Measurements from ENCODE around the gene SNX17. TPM values are rescaled to one million over a fixed set of nuclear protein-coding genes. Genes with fewer than 3 reads are reported as not detected.

Gene SNX17
- total and polyA plus RNA-seq, 2 of the 13 experiments (the other 11 are each of a cell fraction or from before 2014, with no cell fraction given), result 75.0 to 109 TPM

GRCh38 chr2:27322301-27322765 is 48.1 kb upstream of the SNX17 start (continued):
- TF ChIP-seq ZHX1 (CRISPR knock-in tag; IDR thresholded peaks at IDR 0.05; ENCODE audit: low read depth) (no peak), BRF2 (CRISPR knock-in tag; IDR thresholded peaks at IDR 0.05) (no peak), ZNF33A (CRISPR knock-in tag; IDR thresholded peaks at IDR 0.05; ENCODE audit: borderline replicate concordance) (no peak), SIX1 (CRISPR knock-in tag; IDR thresholded peaks at IDR 0.05; ENCODE audit: borderline replicate concordance) (no peak), POGZ (CRISPR knock-in tag; IDR thresholded peaks at IDR 0.05) (no peak), BCL6 (CRISPR knock-in tag; IDR thresholded peaks at IDR 0.05) (no peak)

GRCh38 chr2:27322766-27323595 is 47.4 kb upstream of the SNX17 start, which contains the start of gene MPV17:
Gene MPV17 (minus strand): TSS chr2:27323097. CDS start chr2:27322517, 580 bp downstream.
- H3K9me3 ChIP-seq (ENCODE audit: low read length), result no peaks in the 10 kb centered on the region
- ATAC-seq, result peak; percentile 85
- H3K4me1 ChIP-seq (ENCODE audit: insufficient read depth, low read length), result peaks cover 33% of the 10 kb centered on the region
- H3K27me3 ChIP-seq (ENCODE audit: control insufficient read depth in 1 of 2, insufficient read depth in 2 of 2, low read length in 2 of 2), result peaks cover 0 to 4% of the 10 kb centered on the region in 2 experiments; a peak in 1 of 5 replicates
- ChIA-PET POLR2A (interaction anchor here (0.8 to 5.0 kb wide), 18 partner anchors 9 to 229 kb away, joined by 3 to 73 read pairs (median 6); partner anchors contain the start of genes EIF2B4, GTF3C2, NRBP1 and PPM1G), CTCF (ENCODE audit: low intra/inter-chr PET ratio, low total read pairs) (no interaction called here)
- BruUV-seq (replicated peaks), result TSS peak; percentile 96
- peak within 1 kb of the TSS; percentile 91 for H3K27ac ChIP-seq (ENCODE audit: extremely low read length, insufficient read depth, low read length)
- peak; percentile 82 for FAIRE-seq
- H3K4me3 ChIP-seq (replicated peaks in 1 of 3; ENCODE audit: insufficient read depth in 1 of 3, low read depth in 2 of 3, low read length in 3 of 3), result peak within 1 kb of the TSS; percentile 82 to 86 (median 83)
- in situ Hi-C loops (cut with HindIII; ENCODE audit: extremely low pct_ligation_motif_present, low pct_unique_long_range_greater_than_20kb), result loop anchor here (5.0 kb wide), 1 partner anchor 49 kb away; the partner anchor contains the start of genes EIF2B4 and SNX17
- WGBS (ENCODE audit: low lambda C conversion rate), result 1% methylated on average over 39 of the region's 39 CpGs
- peak within 1 kb of the TSS; percentile 95 for H3K4me2 ChIP-seq (ENCODE audit: low read depth, low read length)
- peaks cover 7 to 22% of the 10 kb centered on the region in 2 experiments for H3K36me3 ChIP-seq (replicated peaks in 1 of 2; ENCODE audit: control insufficient read depth in 1 of 2, insufficient read depth in 2 of 2, low read length in 2 of 2)
- H3K79me2 ChIP-seq (ENCODE audit: insufficient read depth, low read length), result peaks cover 25% of the 10 kb centered on the region
- H3K9ac ChIP-seq (ENCODE audit: insufficient read depth, low read depth, low read length), result peak within 1 kb of the TSS; percentile 99
- peak; percentile 96 for DNase-seq (ENCODE audit: low spot score)
- no peak within 1 kb of the TSS for H2AFZ ChIP-seq (ENCODE audit: low read length)
- H4K20me1 ChIP-seq (ENCODE audit: insufficient read depth, low read length), result no peaks in the 10 kb centered on the region
- intact Hi-C loops (cut with micrococcal nuclease; ENCODE audit: unreplicated experiment), result no loop called here
- no peak for TF ChIP-seq ZNF513 (CRISPR knock-in tag; conservative IDR thresholded peaks at IDR 0.05)
- TF ChIP-seq NR0B2 (CRISPR knock-in tag; IDR thresholded peaks at IDR 0.05), result peak; percentile 44
- TF ChIP-seq ZNF746 (CRISPR knock-in tag; IDR thresholded peaks at IDR 0.05), result peak; percentile 65; the same call in 1 of the 2 replicates
- no peak for TF ChIP-seq ZNF382 (CRISPR knock-in tag; IDR thresholded peaks at IDR 0.05; ENCODE audit: borderline replicate concordance)
- TF ChIP-seq GMEB2 (CRISPR knock-in tag; IDR thresholded peaks at IDR 0.05; ENCODE audit: low read depth), result peak; percentile 67; the same call in 1 of the 2 replicates

Measured in HepG2 (cell line).